MCF 10A (cell line): ENCODE results near the gene RAG2. TPM values are rescaled to one million over a fixed set of nuclear protein-coding genes. Genes with fewer than 3 reads are reported as not detected.

Source experiments
- BruUV-seq: library from RNA; stranded (reverse); fragments of 400-500 nt; replicated peaks from 2 replicates; lab custom pipeline; 2021; lab: Mats Ljungman, UMichigan
- CTCF ChIA-PET: fragments of 300-600 bp; sonication (Branson Sonifier 250); formaldehyde crosslinking; extraction: SDS; loops from one replicate; lab custom pipeline; 2021; ENCODE audit warnings: antibody characterized with exemption, inconsistent platforms; lab: Yijun Ruan, JAX
- POLR2A ChIA-PET: fragments of 300-600, 350-650 bp; sonication (Branson Sonifier 250); formaldehyde crosslinking; extraction: SDS; loops from one replicate; lab custom pipeline; 2020; ENCODE audit warnings: antibody characterized with exemption, inconsistent platforms; lab: Yijun Ruan, JAX
- DNase-seq: peaks from one replicate; pipeline ENCODE4 v3.0.0-alpha.2; 2018; ENCODE audit not compliant: unreplicated experiment
- H3K27ac Mint-ChIP-seq: one replicate; pipeline ENCODE4 v1.8.0; 2022; ENCODE audit warnings: mild to moderate bottlenecking, low read depth, mixed read lengths; ENCODE audit not compliant: unreplicated experiment
- H3K27me3 Mint-ChIP-seq: one replicate; pipeline ENCODE4 v1.8.0; 2022; ENCODE audit warnings: mixed read lengths; ENCODE audit not compliant: insufficient read depth, unreplicated experiment
- H3K36me3 Mint-ChIP-seq: one replicate; pipeline ENCODE4 v1.8.0; 2022; ENCODE audit warnings: mild to moderate bottlenecking, moderate library complexity, mixed read lengths; ENCODE audit not compliant: insufficient read depth, unreplicated experiment
- H3K4me1 Mint-ChIP-seq: one replicate; pipeline ENCODE4 v1.8.0; 2022; ENCODE audit warnings: mixed read lengths; ENCODE audit not compliant: insufficient read depth, unreplicated experiment
- H3K4me3 Mint-ChIP-seq: one replicate; pipeline ENCODE4 v1.8.0; 2022; ENCODE audit warnings: mild to moderate bottlenecking, moderate library complexity, mixed read lengths; ENCODE audit not compliant: unreplicated experiment
- H3K9me3 Mint-ChIP-seq: one replicate; pipeline ENCODE4 v1.8.0; 2022; ENCODE audit warnings: mixed read lengths; ENCODE audit not compliant: unreplicated experiment
- intact Hi-C: fragments of 100-400 bp; cut with micrococcal nuclease; formaldehyde crosslinking; loops from 2 replicates; pipeline ENCODE4 v1.14.1; 2022
- total RNA-seq: library from RNA; stranded (reverse); gene quantifications from 2 replicates; pipeline ENCODE4 v1.2.3, GENCODE V29; 2022
- TF ChIP-seq, protein P1 (sequence below): fragments of 200-600 bp; IDR thresholded peaks from one replicate; pipeline ENCODE4 v1.8.0; 2022; ENCODE audit warnings: antibody characterized with exemption, mild to moderate bottlenecking; ENCODE audit not compliant: unreplicated experiment

RAG2 gene
- total RNA-seq, 1 experiment from 2014 or later: not detected

DNA sequence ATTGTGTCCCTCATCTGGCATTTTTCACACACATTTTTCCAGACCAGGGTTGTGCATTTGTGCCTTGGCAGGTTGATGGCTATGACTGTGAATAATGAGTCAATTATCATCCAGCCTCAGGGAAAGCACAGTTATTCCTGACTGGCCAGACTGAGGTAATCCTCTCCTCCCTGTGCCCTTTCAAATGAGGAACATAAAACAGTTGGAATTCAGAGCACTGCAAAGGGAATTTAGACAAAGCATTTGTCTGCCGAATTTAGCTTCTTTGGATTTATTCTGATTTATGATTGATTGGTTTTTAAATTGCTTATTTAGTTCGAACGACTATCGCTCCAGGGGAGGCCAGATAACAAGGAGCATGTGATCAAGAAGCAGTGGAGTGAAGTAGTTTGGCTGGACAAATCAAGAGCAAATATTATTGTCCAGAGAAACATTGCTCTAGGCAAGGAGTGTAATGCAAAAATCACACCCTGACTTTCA lies 30.8 kb upstream of the RAG2 start:
- H3K4me3 Mint-ChIP-seq: no peak overlapping the region
- H3K9me3 Mint-ChIP-seq: no peaks in the 10 kb centered on the region
- no peaks in the 10 kb centered on the region for H3K27me3 Mint-ChIP-seq
- peaks cover 6% of the 10 kb centered on the region for H3K36me3 Mint-ChIP-seq
- no peaks in the 10 kb centered on the region for H3K4me1 Mint-ChIP-seq
- no peak overlapping the region for H3K27ac Mint-ChIP-seq
- BruUV-seq: no TSS peak
- intact Hi-C loops: no loop called here
- no peak for DNase-seq
- POLR2A ChIA-PET: no interaction called here
- TF ChIP-seq, protein P1, sequence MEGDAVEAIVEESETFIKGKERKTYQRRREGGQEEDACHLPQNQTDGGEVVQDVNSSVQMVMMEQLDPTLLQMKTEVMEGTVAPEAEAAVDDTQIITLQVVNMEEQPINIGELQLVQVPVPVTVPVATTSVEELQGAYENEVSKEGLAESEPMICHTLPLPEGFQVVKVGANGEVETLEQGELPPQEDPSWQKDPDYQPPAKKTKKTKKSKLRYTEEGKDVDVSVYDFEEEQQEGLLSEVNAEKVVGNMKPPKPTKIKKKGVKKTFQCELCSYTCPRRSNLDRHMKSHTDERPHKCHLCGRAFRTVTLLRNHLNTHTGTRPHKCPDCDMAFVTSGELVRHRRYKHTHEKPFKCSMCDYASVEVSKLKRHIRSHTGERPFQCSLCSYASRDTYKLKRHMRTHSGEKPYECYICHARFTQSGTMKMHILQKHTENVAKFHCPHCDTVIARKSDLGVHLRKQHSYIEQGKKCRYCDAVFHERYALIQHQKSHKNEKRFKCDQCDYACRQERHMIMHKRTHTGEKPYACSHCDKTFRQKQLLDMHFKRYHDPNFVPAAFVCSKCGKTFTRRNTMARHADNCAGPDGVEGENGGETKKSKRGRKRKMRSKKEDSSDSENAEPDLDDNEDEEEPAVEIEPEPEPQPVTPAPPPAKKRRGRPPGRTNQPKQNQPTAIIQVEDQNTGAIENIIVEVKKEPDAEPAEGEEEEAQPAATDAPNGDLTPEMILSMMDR: no peak
- CTCF ChIA-PET: interaction anchor here (0.6 to 0.9 kb wide), 2 partner anchors 65 to 463 kb away, joined by 3 to 4 read pairs; no protein-coding TSS in a partner anchor

DNA sequence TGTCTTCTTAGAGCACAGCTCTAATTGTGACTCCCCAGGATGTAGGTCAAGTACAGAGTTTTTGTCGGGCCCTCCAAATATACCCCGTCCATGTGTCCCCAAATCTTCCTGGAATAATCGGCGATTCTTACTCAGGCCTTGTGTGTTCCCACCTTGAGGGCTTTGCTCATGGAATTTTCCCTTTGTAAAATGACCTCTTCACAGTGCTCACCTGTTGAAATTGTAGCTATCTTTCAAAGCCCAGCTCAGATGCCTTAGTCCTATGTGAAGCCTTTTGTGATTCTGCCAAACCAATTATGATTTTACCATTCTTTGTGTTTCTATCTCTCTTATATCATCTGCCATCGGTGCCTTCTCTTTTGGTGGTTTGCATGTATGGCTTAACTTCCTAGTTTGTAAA lies 30.1 kb upstream of the RAG2 start:
- H3K4me1 Mint-ChIP-seq: no peaks in the 10 kb centered on the region
- POLR2A ChIA-PET: no interaction called here

GRCh38 chr11:36627471-36627870 lies 29.4 kb upstream of the RAG2 start:
- Mint-ChIP-seq H3K4me1 (no peaks in the 10 kb centered on the region), H3K36me3 (peaks cover 6% of the 10 kb centered on the region), H3K27ac (no peak overlapping the region), H3K27me3 (no peaks in the 10 kb centered on the region), H3K4me3 (no peak overlapping the region), H3K9me3 (no peaks in the 10 kb centered on the region)
- no peak for DNase-seq
- intact Hi-C loops: no loop called here
- ChIA-PET CTCF (interaction anchor here (0.5 to 1.4 kb wide), 4 partner anchors 44 to 63 kb away, joined by 3 to 6 read pairs (median 3); no protein-coding TSS in a partner anchor), POLR2A (no interaction called here)
- TF ChIP-seq, protein P1: no peak
- no TSS peak for BruUV-seq

More for the DNA sequence above, 30.1 kb upstream of the RAG2 start:
- BruUV-seq: no TSS peak
- Mint-ChIP-seq H3K27me3 (no peaks in the 10 kb centered on the region), H3K9me3 (no peaks in the 10 kb centered on the region), H3K27ac (no peak overlapping the region), H3K4me3 (no peak overlapping the region), H3K36me3 (peaks cover 6% of the 10 kb centered on the region)
- intact Hi-C loops: no loop called here
- CTCF ChIA-PET: interaction anchor here (0.9 to 1.4 kb wide), 3 partner anchors 51 to 65 kb away, joined by 3 to 6 read pairs (median 3); no protein-coding TSS in a partner anchor
- TF ChIP-seq, protein P1: no peak
- DNase-seq: no peak

DNA sequence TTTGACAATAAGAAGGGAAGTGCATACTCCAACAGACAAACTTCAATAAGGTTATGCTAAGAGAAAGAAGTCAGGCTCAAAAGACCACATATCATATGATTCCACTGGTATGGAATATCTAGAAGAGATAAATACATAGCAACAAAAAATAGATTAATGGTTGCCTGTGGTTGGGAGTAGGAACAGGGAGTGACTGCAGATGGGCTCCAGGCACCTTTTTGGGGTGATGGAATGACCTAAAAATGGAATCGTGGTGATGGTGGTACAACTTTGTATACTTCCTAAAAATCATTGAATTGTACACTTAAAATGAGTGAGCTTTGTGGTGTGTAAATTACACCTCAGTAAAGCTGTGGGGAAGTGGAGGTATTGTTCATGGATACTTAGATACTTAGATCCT lies 29.0 kb upstream of the RAG2 start:
- Mint-ChIP-seq H3K27me3 (no peaks in the 10 kb centered on the region), H3K36me3 (peaks cover 6% of the 10 kb centered on the region)
- BruUV-seq: no TSS peak

More for the DNA sequence above, 29.0 kb upstream of the RAG2 start:
- Mint-ChIP-seq H3K27ac (no peak overlapping the region), H3K4me1 (no peaks in the 10 kb centered on the region), H3K4me3 (no peak overlapping the region), H3K9me3 (no peaks in the 10 kb centered on the region)
- ChIA-PET CTCF (interaction anchor here (0.9 to 1.4 kb wide), 2 partner anchors 45 to 50 kb away, joined by 3 read pairs; no protein-coding TSS in a partner anchor), POLR2A (no interaction called here)
- DNase-seq: no peak
- TF ChIP-seq, protein P1: no peak
- intact Hi-C loops: no loop called here
